GM23338 (cell line): ENCODE measurements around the gene CCDC27. TPM values are rescaled to one million over a fixed set of nuclear protein-coding genes. Genes with fewer than 3 reads are reported as not detected.
A peak's percentile ranks its signal among the peaks of the same experiment; 100 is the strongest.

Experiments
- ATAC-seq: fragments of 200-7000 bp; cut with Tn5 transposase; 3 replicates; pipeline ENCODE4 v1.9.1; 2020
- DNase-seq: peaks from one replicate; pipeline ENCODE4 v3.0.0-alpha.2; 2015; ENCODE audit warnings: low spot score
- H2AFZ ChIP-seq: fragments of 200-600 bp; sonication (generic); 2 replicates; pipeline ENCODE4 v1.8.0; 2016; ENCODE audit warnings: antibody characterized with exemption, mild to moderate bottlenecking, moderate library complexity
- H3F3A ChIP-seq: fragments of 200-600 bp; sonication (generic); replicated peaks from 2 replicates; pipeline ENCODE4 v1.8.0; 2017; ENCODE audit warnings: antibody characterized with exemption, mixed run types, low read depth
- H3K27ac ChIP-seq: fragments of 200-600 bp; sonication (generic); 2 replicates; pipeline ENCODE4 v1.6.1; 2016; ENCODE audit warnings: low read depth
- H3K27me3 ChIP-seq: fragments of 200-600 bp; sonication (generic); 2 replicates; pipeline ENCODE4 v1.8.0; 2016; ENCODE audit warnings: mild to moderate bottlenecking, mixed run types, moderate library complexity; ENCODE audit not compliant: insufficient read depth
- H3K36me3 ChIP-seq: fragments of 200-600 bp; sonication (generic); 2 replicates; pipeline ENCODE4 v1.8.0; 2016; ENCODE audit warnings: mild to moderate bottlenecking; ENCODE audit not compliant: insufficient read depth
- H3K4me1 ChIP-seq: fragments of 200-600 bp; sonication (generic); 2 replicates; pipeline ENCODE4 v1.8.0; 2016; ENCODE audit warnings: mild to moderate bottlenecking, moderate library complexity; ENCODE audit not compliant: insufficient read depth
- H3K4me2 ChIP-seq: fragments of 200-600 bp; sonication (generic); 2 replicates; pipeline ENCODE4 v1.7.1; 2017; ENCODE audit warnings: mixed run types
- H3K4me3 ChIP-seq: fragments of 200-600 bp; sonication (generic); 2 replicates; pipeline ENCODE4 v1.6.1; 2016; ENCODE audit warnings: mixed run types
- H3K79me2 ChIP-seq: fragments of 200-600 bp; sonication (generic); replicated peaks from 2 replicates; pipeline ENCODE4 v1.8.0; 2017; ENCODE audit warnings: mild to moderate bottlenecking; ENCODE audit not compliant: insufficient read depth
- H3K9me2 ChIP-seq: fragments of 200-600 bp; sonication (generic); 2 replicates; pipeline ENCODE4 v1.8.0; 2017; ENCODE audit not compliant: insufficient read depth
- H4K20me1 ChIP-seq: fragments of 200-600 bp; sonication (generic); replicated peaks from 2 replicates; pipeline ENCODE4 v1.8.0; 2017; ENCODE audit warnings: mild to moderate bottlenecking; ENCODE audit not compliant: insufficient read depth
- H3K27ac Mint-ChIP-seq: 2 replicates; pipeline ENCODE4 v1.8.0; 2020; ENCODE audit warnings: inconsistent platforms, mild to moderate bottlenecking, moderate library complexity, mixed read lengths
- H3K27me3 Mint-ChIP-seq: 3 replicates; pipeline ENCODE4 v1.8.0; 2022; ENCODE audit warnings: low read depth, mild to moderate bottlenecking, moderate library complexity, mixed read lengths, inconsistent platforms; ENCODE audit not compliant: insufficient read depth, poor library complexity
- H3K36me3 Mint-ChIP-seq: 3 replicates; pipeline ENCODE4 v1.8.0; 2021; ENCODE audit warnings: low read depth, mild to moderate bottlenecking, inconsistent platforms, moderate library complexity, mixed read lengths
- H3K4me1 Mint-ChIP-seq: 3 replicates; pipeline ENCODE4 v1.8.0; 2020; ENCODE audit warnings: mild to moderate bottlenecking, inconsistent platforms, mixed read lengths
- H3K4me3 Mint-ChIP-seq: 3 replicates; pipeline ENCODE4 v1.8.0; 2021; ENCODE audit warnings: moderate library complexity, mild to moderate bottlenecking, inconsistent platforms, mixed read lengths
- H3K9me3 Mint-ChIP-seq: 3 replicates; pipeline ENCODE4 v1.8.0; 2020; ENCODE audit warnings: moderate library complexity, mild to moderate bottlenecking, inconsistent platforms, mixed read lengths
- CREB1 ChIP-seq: fragments of 250-450 bp; sonication (Bioruptor Pico); IDR thresholded peaks from 2 replicates; pipeline ENCODE4 v1.5.0; 2020; ENCODE audit warnings: low read depth, mild to moderate bottlenecking, moderate library complexity
- EZH2 ChIP-seq: fragments of 200-600 bp; sonication (generic); IDR thresholded peaks from one replicate; pipeline ENCODE4 v1.8.0; 2017; ENCODE audit warnings: antibody characterized with exemption, mild to moderate bottlenecking, low read depth; ENCODE audit not compliant: unreplicated experiment
- EZH2phosphoT487 ChIP-seq: fragments of 200-600 bp; sonication (generic); IDR thresholded peaks from one replicate; pipeline ENCODE4 v1.8.1; 2018; ENCODE audit warnings: antibody characterized with exemption; ENCODE audit not compliant: unreplicated experiment
- JUNB ChIP-seq: IDR thresholded peaks from one replicate; pipeline ENCODE4 v1.6.1; 2016; ENCODE audit warnings: antibody characterized with exemption; ENCODE audit not compliant: unreplicated experiment
- POLR2AphosphoS5 ChIP-seq: IDR thresholded peaks from 2 replicates; pipeline ENCODE4 v1.6.1; 2016; ENCODE audit warnings: antibody characterized with exemption, low read depth
- STAT1 ChIP-seq: IDR thresholded peaks from one replicate; pipeline ENCODE4 v1.6.1; 2016; ENCODE audit warnings: antibody characterized with exemption; ENCODE audit not compliant: unreplicated experiment
- ZNF114 ChIP-seq: fragments of 250-450 bp; sonication (Bioruptor Pico); IDR thresholded peaks from 2 replicates; pipeline ENCODE4 v1.5.0; 2020; ENCODE audit warnings: mild to moderate bottlenecking, moderate library complexity
- ZNF331 ChIP-seq: fragments of 250-450 bp; sonication (Bioruptor Pico); IDR thresholded peaks from 2 replicates; pipeline ENCODE4 v1.5.0; 2020; ENCODE audit warnings: low read depth, mild to moderate bottlenecking, moderate library complexity
- polyA plus RNA-seq: library from polyadenylated mRNA; unstranded; fragments of >200 nt; fragmentation: Nextera tagmentation; extraction: Ambion mirVana; gene quantifications from 2 replicates; pipeline ENCODE4 v1.2.1, GENCODE V29; 2016
- total RNA-seq: library from RNA; depleted of rRNA; stranded (reverse); fragments of >200 nt; shearing (Covaris generic); gene quantifications from 2 replicates; pipeline ENCODE4 v1.2.3, GENCODE V29; 2014
- TF ChIP-seq, protein P1 (sequence below): IDR thresholded peaks from one replicate; pipeline ENCODE4 v1.6.1; 2018; ENCODE audit warnings: antibody characterized with exemption; ENCODE audit not compliant: unreplicated experiment
- TF ChIP-seq, protein P2 (sequence below), 2 experiments: fragments of 200-600 bp in 1 of 2; sonication (generic) in 1 of 2; conservative IDR thresholded peaks; 2 replicates each; pipeline versions ENCODE4 v1.5.1 to v1.6.1; 2016 to 2017; ENCODE audit warnings: antibody characterized with exemption in 2 of 2, low read depth in 2 of 2, mild to moderate bottlenecking in 2 of 2, moderate library complexity in 1 of 2
- TF ChIP-seq, protein P3 (sequence below): IDR thresholded peaks from 2 replicates; pipeline ENCODE4 v1.6.1; 2016; ENCODE audit warnings: antibody characterized with exemption

Gene CCDC27
- total and polyA plus RNA-seq, 2 experiments from 2014 or later = 0.18 to 0.45 TPM

DNA sequence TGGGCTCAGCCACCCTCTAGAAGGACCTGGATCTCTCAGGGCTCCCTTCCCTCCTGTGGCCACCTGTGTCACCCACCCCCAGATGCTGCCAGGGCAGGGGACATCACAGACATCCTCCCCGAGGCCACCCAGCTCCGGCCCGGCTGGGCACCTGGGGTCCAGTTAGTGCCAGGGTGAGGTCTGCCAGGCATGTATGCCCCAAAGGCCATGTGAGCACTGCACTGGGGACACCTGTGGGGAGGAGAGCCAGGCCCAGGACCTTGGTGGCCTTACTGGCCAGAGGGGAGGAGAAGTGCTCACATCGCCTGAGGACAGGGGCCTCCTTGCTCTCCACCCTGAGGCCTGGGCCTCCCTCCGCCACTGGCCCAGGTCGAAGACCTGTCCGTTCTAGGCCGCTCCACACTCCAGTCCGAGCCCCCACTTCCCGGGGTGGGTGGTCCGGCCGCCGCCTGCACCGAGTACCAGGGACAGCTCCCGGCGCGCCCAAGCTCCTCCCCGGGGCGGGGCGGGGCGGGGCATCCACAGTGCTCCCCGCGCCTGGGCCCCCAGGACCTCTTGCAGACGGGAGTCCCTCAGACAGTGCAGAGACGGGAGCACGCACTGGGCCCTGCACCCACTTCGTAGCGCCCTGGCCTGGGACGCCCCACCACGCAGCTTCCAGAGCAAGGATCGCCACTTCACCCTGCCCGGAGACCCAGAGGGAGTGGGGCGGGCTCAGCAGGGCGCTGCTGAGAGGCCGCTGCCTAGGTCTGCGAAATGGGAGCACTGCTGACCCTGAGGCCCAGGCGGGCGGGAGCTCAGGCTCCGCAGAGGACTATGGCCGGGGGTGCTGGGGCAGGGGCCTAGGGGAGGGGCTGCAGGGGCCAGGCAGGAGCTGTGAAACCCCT lies 34.3 kb upstream of the CCDC27 start:
- no peaks in the 10 kb centered on the region for H3K4me1 ChIP-seq
- H2AFZ ChIP-seq = no peak overlapping the region
- TF ChIP-seq, protein P1, sequence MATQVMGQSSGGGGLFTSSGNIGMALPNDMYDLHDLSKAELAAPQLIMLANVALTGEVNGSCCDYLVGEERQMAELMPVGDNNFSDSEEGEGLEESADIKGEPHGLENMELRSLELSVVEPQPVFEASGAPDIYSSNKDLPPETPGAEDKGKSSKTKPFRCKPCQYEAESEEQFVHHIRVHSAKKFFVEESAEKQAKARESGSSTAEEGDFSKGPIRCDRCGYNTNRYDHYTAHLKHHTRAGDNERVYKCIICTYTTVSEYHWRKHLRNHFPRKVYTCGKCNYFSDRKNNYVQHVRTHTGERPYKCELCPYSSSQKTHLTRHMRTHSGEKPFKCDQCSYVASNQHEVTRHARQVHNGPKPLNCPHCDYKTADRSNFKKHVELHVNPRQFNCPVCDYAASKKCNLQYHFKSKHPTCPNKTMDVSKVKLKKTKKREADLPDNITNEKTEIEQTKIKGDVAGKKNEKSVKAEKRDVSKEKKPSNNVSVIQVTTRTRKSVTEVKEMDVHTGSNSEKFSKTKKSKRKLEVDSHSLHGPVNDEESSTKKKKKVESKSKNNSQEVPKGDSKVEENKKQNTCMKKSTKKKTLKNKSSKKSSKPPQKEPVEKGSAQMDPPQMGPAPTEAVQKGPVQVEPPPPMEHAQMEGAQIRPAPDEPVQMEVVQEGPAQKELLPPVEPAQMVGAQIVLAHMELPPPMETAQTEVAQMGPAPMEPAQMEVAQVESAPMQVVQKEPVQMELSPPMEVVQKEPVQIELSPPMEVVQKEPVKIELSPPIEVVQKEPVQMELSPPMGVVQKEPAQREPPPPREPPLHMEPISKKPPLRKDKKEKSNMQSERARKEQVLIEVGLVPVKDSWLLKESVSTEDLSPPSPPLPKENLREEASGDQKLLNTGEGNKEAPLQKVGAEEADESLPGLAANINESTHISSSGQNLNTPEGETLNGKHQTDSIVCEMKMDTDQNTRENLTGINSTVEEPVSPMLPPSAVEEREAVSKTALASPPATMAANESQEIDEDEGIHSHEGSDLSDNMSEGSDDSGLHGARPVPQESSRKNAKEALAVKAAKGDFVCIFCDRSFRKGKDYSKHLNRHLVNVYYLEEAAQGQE = peak; percentile 96
- no peak for TF ChIP-seq ZNF114
- no peak for TF ChIP-seq CREB1 (CRISPR knock-in tag)
- TF ChIP-seq, protein P2, sequence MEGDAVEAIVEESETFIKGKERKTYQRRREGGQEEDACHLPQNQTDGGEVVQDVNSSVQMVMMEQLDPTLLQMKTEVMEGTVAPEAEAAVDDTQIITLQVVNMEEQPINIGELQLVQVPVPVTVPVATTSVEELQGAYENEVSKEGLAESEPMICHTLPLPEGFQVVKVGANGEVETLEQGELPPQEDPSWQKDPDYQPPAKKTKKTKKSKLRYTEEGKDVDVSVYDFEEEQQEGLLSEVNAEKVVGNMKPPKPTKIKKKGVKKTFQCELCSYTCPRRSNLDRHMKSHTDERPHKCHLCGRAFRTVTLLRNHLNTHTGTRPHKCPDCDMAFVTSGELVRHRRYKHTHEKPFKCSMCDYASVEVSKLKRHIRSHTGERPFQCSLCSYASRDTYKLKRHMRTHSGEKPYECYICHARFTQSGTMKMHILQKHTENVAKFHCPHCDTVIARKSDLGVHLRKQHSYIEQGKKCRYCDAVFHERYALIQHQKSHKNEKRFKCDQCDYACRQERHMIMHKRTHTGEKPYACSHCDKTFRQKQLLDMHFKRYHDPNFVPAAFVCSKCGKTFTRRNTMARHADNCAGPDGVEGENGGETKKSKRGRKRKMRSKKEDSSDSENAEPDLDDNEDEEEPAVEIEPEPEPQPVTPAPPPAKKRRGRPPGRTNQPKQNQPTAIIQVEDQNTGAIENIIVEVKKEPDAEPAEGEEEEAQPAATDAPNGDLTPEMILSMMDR (conservative IDR thresholded peaks at IDR 0.05; ENCODE audit: low read depth in 2 of 2) = no peak
- TF ChIP-seq POLR2AphosphoS5 = no peak
- no peak overlapping the region for H3K27ac Mint-ChIP-seq
- H3K4me2 ChIP-seq = peak overlapping the region; percentile 64; the same call in 1 of the 2 replicates
- H3K27me3 Mint-ChIP-seq = peaks cover 12% of the 10 kb centered on the region
- no peaks in the 10 kb centered on the region for H3K9me2 ChIP-seq
- no peaks in the 10 kb centered on the region for H4K20me1 ChIP-seq
- peaks cover 14% of the 10 kb centered on the region for H3K4me1 Mint-ChIP-seq
- H3K79me2 ChIP-seq = no peaks in the 10 kb centered on the region
- DNase-seq (peak; percentile 78), ATAC-seq (peak; percentile 85)
- no peaks in the 10 kb centered on the region for H3K36me3 Mint-ChIP-seq
- H3K9me3 Mint-ChIP-seq = no peaks in the 10 kb centered on the region
- peak overlapping the region; percentile 41; the same call in 1 of the 3 replicates for H3K4me3 Mint-ChIP-seq
- no peaks in the 10 kb centered on the region for H3K36me3 ChIP-seq
- H3K4me3 ChIP-seq = 0 out of 2 replicates have a peak overlapping the region, but pooled peaks have one; percentile 34
- no peaks in the 10 kb centered on the region for H3F3A ChIP-seq
- no peak overlapping the region for H3K27ac ChIP-seq
- H3K27me3 ChIP-seq = no peaks in the 10 kb centered on the region

DNA sequence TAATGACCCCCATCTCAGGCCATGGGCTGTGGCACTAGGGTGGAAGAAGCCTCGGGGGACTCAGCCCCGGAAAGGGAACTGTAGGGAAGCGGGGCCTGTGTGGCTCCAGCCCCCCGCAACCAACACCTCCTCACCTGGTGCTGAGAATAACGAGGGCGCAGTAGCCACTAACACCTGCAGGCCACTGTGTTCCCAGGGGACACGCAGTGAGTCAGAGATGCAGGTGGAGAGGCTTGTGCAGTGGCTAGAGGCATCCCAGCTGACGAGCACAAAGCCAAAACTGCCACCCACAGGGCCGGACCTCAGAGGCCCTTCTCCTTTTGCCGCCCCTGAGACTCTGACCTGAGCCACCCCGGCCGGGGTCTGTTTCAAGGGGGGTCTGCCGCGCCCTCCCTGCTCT lies 33.5 kb upstream of the CCDC27 start:
- no peak overlapping the region for H3K27ac Mint-ChIP-seq
- no peaks in the 10 kb centered on the region for H3K4me1 ChIP-seq
- peaks cover 14% of the 10 kb centered on the region for H3K4me1 Mint-ChIP-seq
- no peaks in the 10 kb centered on the region for H3K36me3 ChIP-seq
- no peak overlapping the region for H3K4me3 ChIP-seq
- ATAC-seq = no peak
- H3K4me2 ChIP-seq = 0 out of 2 replicates have a peak overlapping the region, but pooled peaks have one; percentile 64
- H4K20me1 ChIP-seq = no peaks in the 10 kb centered on the region
- no peaks in the 10 kb centered on the region for H3K36me3 Mint-ChIP-seq
- H3K4me3 Mint-ChIP-seq = no peak overlapping the region
- no peak overlapping the region for H3K27ac ChIP-seq
- no peaks in the 10 kb centered on the region for H3K27me3 ChIP-seq
- H3K79me2 ChIP-seq = no peaks in the 10 kb centered on the region
- peaks cover 6% of the 10 kb centered on the region for H3K27me3 Mint-ChIP-seq
- H3K9me3 Mint-ChIP-seq = no peaks in the 10 kb centered on the region
- H3F3A ChIP-seq = no peaks in the 10 kb centered on the region
- H2AFZ ChIP-seq = no peak overlapping the region
- DNase-seq = no peak
- no peaks in the 10 kb centered on the region for H3K9me2 ChIP-seq
- TF ChIP-seq EZH2phosphoT487 = no peak
- no peak for TF ChIP-seq STAT1
- TF ChIP-seq JUNB = no peak
- TF ChIP-seq EZH2 = no peak
- TF ChIP-seq, protein P1 = no peak
- TF ChIP-seq, protein P3, sequence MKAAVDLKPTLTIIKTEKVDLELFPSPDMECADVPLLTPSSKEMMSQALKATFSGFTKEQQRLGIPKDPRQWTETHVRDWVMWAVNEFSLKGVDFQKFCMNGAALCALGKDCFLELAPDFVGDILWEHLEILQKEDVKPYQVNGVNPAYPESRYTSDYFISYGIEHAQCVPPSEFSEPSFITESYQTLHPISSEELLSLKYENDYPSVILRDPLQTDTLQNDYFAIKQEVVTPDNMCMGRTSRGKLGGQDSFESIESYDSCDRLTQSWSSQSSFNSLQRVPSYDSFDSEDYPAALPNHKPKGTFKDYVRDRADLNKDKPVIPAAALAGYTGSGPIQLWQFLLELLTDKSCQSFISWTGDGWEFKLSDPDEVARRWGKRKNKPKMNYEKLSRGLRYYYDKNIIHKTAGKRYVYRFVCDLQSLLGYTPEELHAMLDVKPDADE = no peak
- no peak for TF ChIP-seq ZNF331 (CRISPR knock-in tag)
- TF ChIP-seq POLR2AphosphoS5 = no peak
- no peak for TF ChIP-seq CREB1 (CRISPR knock-in tag)
